COLO829 (cell line): ENCODE data around the gene SLC22A7.
"Not testable (repeated sequence)": the region's sequence is repeated elsewhere in the genome, so short reads cannot be mapped to it uniquely, and the experiment has no call there.

Source experiments
- DNase-seq: peaks from one replicate; pipeline ENCODE4 v3.0.0; 2012; ENCODE audit warnings: low spot score

SLC22A7 gene

GRCh38 chr6:43339168-43339567 is 41.1 kb downstream of the SLC22A7 start:
- DNase-seq: no peak

GRCh38 chr6:43346243-43346642 is 48.2 kb downstream of the SLC22A7 start:
- not testable (repeated sequence) for DNase-seq

- DNase-seq: no peak
These were observed 49.0 kb downstream of the SLC22A7 start for GRCh38 chr6:43347021-43347420.

- DNase-seq: no peak
These were observed 49.4 kb downstream of the SLC22A7 start for GRCh38 chr6:43347444-43347843.

- not testable (repeated sequence) for DNase-seq
These were observed 53.9 kb downstream of the SLC22A7 start for GRCh38 chr6:43351951-43352350.
